NCI-H82 treated with DMSO at 0.1 percent for 48 hours (cell line): Measurements from ENCODE around the gene UBE4B.
"Not testable (repeated sequence)": the region's sequence is repeated elsewhere in the genome, so short reads cannot be mapped to it uniquely, and the experiment has no call there.

Source experiments
- DNase-seq: peaks from one replicate; lab custom pipeline; 2025; ENCODE audit not compliant: unreplicated experiment; lab: John Stamatoyannopoulos, UW

UBE4B gene

GRCh38 chr1:10032590-10033358 lies at the start of gene UBE4B:
UBE4B (plus strand) TSS chr1:10032958; CDS start chr1:10033671, 713 bp downstream.
- DNase-seq, result peak; percentile 97

GRCh38 chr1:9984253-9984652 lies 48.5 kb upstream of the UBE4B start:
- no peak for DNase-seq

GRCh38 chr1:9985001-9985400 lies 47.8 kb upstream of the UBE4B start:
- DNase-seq, result no peak

GRCh38 chr1:9989773-9990172 lies 43.0 kb upstream of the UBE4B start:
- DNase-seq, result no peak

GRCh38 chr1:9990944-9991343 lies 41.8 kb upstream of the UBE4B start:
- DNase-seq, result no peak

DNA sequence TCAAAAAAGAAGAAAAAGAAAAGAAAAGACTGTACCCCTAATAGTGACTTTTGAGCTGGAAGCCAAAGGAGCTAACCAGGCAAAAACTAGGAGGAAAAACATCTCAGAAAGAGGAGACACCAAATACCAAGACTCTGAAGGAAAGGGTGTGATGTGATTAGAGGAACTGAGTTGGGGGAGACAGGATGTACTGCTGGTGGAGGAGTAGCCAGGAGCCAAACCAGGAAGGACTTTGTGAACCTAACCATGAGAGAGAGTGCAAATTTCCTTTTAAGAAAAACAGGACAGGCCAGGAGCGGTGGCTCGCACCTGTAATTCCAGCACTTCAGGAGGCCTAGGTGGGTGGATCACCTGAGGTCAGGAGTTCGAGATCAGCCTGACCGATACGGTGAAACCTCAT lies 39.8 kb upstream of the UBE4B start:
- no peak for DNase-seq

- no peak for DNase-seq
Observed at GRCh38 chr1:9993561-9994075, 39.1 kb upstream of the UBE4B start.

DNA sequence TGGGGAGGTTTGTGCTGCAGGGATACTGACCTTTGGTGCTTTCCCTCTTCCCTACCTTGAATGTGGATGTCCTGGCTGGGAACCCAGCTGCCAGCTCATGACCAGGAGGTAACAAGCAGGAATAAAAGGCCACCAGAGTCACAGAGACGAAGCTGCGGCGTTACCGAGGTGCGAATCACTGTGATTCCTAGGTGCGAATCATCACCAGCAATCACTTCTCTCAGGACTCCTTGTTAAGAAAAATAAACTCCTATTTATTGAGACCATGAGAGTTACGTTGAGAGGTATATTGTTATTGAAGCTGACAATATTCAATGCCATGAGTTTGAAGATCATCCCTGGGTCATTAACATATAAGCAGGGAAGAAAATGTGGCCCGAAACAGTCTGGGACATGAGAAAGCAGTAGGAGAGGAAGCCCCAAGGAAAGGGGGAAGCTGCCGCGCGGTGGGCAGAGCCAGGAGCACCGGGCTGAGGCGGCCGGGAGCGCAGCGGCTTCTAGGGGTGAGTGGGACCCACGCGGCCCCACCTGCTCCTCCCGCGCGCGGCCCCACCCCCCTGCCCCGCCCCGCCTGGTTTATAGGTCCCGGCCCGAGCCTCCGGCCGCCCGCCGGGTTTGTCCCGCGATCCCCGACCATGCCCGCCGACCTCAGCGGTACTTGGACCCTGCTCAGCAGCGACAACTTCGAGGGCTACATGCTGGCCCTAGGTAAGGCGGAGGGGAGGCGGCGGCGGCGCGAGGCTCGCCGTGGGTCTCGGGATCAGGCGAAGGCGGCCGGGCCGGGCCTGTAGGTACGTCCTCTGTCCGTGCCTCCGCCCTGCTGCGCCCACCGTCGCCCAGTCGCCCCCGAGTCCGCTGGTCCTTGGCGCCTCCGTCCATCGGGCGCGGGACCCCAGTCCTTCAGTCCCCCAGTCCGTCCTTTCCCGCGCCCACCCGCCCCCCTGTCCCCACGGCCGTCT lies 35.9 kb upstream of the UBE4B start, which contains the start of gene RBP7:
Gene RBP7, plus strand, starts transcription at position 605 of the 959 bp plus-strand sequence. Its CDS starts 31 bp downstream, at position 636.
- DNase-seq, result no peak

- no peak for DNase-seq
Observed at GRCh38 chr1:10001016-10001665, 31.6 kb upstream of the UBE4B start.

GRCh38 chr1:10005248-10005647 lies 27.5 kb upstream of the UBE4B start:
- not testable (repeated sequence) for DNase-seq

GRCh38 chr1:10007169-10007568 lies 25.6 kb upstream of the UBE4B start:
- no peak for DNase-seq

GRCh38 chr1:10014016-10014415 lies 18.7 kb upstream of the UBE4B start:
- DNase-seq, result no peak

DNA sequence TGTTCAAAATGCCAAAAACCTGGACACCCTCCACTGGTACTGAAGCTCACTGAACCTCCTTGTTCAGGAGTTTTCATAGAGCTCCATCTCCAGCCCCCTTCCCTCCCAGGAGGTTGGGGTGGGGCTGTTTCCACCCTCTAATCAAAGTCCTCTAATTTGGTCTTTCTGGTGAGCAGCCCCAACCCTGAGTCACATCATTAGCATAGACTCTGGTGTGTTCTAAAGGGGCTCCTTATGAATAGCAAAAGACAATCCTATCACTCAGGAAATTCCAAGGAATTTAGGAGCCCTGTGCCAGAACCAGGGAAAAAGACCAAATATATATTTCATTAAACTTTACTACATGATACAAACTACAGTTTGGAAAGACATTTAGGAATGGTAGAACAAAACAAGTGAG lies 13.2 kb upstream of the UBE4B start:
- DNase-seq, result no peak

DNA sequence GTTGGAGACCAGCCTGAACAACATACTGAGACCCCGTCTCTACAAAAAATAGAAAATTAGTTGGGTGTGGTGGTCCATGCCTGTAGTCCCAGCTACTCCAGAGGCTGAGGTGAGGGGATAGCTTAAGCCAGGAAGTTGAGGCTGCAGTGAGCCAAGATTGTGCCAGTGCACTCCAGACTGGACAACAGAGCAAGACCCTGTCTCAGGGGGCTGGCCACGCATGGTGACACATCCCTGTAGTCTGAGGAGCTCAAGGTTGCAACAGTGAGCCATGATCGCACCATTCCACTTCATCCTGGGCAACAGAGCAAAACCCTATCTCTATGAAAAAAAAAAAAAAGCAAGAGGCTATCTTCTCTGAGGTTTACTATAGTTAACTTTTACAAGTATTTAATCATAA lies 12.7 kb upstream of the UBE4B start:
- no peak for DNase-seq

GRCh38 chr1:10020678-10021077 lies 12.1 kb upstream of the UBE4B start:
- DNase-seq, result not testable (repeated sequence)

DNA sequence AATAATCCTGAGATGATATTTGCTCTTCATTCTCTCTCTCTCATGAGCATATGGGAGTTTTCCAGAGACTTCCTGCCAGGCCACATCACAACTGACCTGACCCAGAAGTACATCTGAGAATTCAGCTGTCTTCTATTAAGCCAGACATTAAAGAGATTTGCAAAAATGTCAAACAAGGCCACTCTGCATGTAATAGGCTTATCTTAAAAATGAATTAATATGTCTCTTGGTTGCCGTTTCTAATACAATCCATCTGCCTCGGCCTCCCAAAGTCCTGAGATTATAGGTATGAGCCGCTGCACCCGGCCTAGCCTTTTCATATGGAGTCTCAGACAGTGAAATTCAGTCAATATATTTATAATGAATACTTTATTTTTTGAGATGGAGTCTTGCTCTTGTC lies 10.8 kb upstream of the UBE4B start:
- peak; percentile 42 for DNase-seq

- DNase-seq, result no peak
Observed at GRCh38 chr1:10022656-10023055, 10.1 kb upstream of the UBE4B start.

GRCh38 chr1:10025354-10025753 lies 7.4 kb upstream of the UBE4B start:
- DNase-seq, result no peak

- no peak for DNase-seq
Observed at GRCh38 chr1:10027027-10027426, 5.7 kb upstream of the UBE4B start.

- DNase-seq, result not testable (repeated sequence)
Observed at GRCh38 chr1:10028956-10029500, 3.7 kb upstream of the UBE4B start.

- no peak for DNase-seq
Observed at GRCh38 chr1:10031461-10031860, 1.3 kb upstream of the UBE4B start.
